Stimulated activated CD8-positive, alpha-beta memory T cell treated with anti-CD3 and anti-CD28 coated beads, Interleukin-12 subunit alpha, Interleukin-12 subunit beta, amount 100 ng/mL, for 4 hours (primary cell): ENCODE results near the gene KLK6.

ENCODE experiments used
- DNase-seq: peaks from one replicate; pipeline ENCODE4 v3.0.0-alpha.2; 2020; ENCODE audit warnings: low read depth

Gene KLK6

DNA sequence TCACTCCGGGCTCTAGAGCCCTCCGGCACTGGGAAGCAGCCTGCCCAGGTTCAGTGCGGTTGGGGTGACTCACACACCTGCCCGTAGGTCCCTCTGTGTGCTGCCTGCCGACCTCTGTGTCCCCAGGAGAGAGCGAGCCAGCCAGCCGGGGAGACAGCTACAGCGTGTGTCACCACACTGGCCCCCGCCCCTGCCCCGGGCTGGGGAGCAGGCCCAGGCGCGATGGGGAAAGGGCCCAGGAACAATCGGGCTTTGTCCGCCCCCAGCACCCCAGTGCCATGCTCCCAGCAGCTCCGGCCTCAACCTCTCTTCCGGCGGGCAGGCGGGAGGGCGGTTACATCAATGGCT lies at the start of gene KLK6:
KLK6 (minus strand) TSS at position 179 of the 348 bp plus-strand sequence. CDS start 1,487 bp downstream, outside the sequence.
- DNase-seq = no peak

DNA sequence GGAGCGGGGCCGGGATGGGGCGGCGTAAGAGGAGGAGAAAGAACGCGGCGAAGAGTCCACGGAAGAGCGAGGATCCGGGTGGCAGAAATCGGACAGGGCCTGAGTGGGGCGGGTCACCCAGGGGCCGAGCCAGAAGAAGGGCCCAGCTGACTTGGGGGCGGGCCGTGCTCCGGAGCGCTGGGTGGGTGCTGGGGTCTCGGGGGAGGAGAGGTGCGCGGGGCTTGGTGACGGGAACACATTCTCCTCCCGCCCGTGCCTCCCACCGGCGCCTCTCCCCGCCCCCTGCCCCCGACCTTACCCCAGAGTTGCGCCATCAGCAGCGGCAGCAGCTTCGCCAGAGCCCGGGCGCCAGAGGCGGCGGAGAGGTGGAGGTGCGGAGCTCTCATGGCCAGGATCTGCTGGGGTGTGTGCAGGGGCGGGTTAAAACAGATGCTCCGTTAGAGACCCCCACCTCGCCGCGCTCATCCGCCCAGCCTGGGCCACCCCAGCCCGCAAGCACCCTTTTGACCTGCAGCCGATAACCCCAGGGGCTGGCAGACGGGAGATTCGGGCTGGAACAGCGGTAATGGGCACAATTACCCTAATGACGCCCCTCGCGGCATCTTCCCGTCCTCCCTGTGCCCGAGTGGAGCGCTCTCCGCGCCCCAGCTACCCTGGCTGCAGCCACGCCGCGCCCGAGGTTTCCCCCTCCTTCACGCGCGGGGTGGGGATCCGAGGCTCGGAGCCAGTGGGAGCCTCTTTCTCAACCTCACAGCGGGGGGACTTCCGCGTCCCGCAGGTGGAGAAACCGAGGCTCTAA lies 49.6 kb upstream of the KLK6 start:
- no peak for DNase-seq

DNA sequence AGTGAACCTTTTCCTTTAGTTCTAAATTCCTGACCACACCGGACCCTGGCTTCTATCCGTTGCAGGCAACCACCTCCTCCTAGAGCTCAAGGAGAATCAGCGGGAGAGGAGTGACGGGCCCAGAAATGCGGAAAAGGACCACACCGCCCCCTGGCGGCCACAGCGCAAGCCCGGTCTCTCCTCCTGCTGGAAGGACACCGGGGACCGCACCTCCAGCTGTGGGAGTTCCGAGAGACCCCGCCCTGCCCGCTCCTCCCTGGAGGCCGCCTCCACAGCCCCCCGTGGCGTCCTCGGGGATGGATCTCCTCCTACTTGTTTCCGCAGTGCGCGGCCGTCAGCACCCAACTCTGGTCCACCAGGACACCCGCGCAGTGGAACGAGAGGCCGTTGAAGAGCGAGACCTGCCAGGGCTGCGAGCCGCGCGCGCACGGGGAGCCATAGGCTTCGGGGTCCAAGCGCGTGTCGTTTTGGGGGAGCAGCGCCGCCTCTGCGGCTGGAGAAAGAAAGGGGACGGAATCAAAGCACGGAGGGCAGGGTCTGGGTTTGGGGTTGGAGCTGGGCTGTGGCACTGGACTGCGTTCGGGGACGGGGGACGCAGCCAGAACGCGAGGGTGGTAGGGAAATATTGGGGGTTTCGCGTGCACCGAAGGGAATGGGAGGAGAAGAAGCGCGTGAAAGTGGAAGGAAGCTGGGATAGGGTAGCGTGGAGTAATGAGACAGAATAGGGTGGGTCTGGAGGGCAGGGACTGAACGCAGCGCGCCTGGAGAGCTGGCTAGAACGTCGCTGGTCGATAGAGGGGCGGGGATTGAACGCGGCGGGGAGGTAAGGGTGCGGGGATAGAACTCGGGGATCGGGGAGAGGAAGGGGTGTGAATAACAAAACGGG lies 47.6 kb upstream of the KLK6 start:
- DNase-seq = no peak

DNA sequence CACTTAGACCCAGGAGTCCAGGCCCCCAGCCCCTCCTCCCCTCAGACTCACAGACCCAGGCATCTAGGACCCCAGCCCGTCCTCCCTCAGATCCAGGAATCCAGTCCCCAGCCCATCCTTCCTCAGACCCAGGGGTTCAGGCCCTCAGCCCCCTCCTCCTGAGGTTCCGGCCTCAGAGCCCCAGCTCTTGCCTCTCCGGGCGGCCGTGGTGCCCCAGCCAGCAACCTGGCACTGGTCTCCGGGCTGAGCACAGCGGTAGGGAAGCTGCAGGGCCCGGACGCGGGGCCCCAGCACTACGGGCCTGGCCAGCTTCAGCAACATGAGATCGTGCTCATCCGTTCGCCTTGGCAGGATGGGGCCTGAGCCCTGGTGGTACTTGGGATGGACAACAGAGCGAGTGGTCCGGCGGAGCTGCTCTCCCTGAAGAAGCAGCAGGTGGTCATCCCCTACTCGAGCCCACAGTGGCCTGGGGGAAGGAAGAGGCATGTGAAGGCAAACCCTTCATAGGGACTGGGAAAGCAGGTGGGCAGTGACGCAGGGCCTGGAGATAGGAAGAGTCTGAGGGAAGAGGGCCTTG lies 46.4 kb upstream of the KLK6 start:
- no peak for DNase-seq

DNA sequence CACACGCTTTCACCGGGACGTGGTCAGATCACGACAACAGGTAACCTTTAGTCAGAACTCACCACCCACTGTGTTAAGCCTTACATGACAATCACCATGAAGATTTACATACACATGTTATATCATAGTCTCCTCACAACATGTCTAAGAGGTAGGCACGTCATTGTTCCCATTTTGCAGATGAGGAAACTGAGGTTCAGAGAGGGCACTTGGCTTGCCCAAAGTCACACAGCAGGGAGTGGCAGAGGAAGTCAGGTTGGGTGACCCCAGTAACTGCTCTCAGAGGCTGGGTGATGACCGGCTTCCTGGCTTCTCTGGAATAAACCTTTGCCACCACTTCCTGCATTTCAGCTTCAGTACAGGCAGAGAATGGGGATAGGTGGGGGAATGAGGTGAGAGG lies 44.9 kb upstream of the KLK6 start:
- no peak for DNase-seq

DNA sequence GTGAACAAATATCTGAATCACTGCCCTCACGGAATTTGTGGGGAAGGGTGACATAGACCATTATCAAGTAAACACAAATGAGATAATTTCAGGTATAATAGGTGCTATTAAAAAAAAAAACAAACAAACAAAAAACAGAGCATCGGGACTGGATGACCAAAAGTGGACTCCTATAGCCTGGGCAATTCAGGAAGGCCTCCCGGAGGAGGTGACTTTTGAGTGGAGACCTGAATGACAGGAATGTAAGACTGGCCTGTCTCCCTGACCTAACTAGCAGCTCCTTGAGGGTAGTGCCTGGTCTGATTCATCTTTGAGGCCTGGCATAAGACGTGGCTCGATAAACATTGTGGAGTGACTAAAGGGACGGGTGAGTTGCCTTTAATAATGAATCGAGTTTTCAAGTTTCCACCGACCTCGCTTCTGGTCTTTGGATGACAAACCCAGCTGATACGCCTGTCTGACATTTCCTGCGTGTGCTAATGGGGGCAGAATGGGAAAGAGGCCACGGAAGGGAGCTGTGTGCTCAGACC lies 43.3 kb upstream of the KLK6 start:
- DNase-seq = no peak

DNA sequence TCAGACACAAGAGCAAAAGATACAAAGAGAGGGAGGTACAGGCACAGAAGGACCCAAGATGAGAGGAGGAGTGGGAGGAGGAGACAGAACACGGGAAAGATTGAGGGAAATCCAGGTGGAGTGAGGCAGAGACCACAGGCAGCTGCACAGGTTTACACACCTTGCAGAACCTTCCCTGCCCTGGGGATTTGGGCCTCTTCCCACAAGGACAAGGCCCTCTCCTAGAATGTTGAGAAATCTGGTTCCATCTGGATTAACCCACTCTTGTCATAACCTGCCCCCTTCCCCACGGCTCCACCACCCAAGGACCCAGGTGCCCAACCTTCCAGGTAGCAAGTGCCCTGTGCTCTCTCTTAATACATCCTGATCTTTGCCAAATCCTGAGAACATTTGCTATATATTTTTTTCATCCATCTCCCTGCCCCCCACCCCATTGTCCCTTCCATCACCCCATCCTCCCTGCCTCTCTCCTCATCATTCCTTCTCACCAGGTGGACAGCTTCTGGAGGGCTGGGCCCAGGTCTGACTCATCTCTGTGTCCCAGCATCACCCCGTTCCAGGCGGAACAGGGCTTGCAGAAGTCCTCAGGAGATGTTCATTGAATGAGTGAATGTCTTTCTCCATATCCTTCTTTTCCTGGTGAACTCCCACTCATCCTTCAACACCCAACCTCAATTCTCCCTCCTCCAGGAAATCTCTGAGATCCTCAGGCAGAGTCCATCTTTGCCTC lies 40.8 kb upstream of the KLK6 start:
- DNase-seq = no peak

DNA sequence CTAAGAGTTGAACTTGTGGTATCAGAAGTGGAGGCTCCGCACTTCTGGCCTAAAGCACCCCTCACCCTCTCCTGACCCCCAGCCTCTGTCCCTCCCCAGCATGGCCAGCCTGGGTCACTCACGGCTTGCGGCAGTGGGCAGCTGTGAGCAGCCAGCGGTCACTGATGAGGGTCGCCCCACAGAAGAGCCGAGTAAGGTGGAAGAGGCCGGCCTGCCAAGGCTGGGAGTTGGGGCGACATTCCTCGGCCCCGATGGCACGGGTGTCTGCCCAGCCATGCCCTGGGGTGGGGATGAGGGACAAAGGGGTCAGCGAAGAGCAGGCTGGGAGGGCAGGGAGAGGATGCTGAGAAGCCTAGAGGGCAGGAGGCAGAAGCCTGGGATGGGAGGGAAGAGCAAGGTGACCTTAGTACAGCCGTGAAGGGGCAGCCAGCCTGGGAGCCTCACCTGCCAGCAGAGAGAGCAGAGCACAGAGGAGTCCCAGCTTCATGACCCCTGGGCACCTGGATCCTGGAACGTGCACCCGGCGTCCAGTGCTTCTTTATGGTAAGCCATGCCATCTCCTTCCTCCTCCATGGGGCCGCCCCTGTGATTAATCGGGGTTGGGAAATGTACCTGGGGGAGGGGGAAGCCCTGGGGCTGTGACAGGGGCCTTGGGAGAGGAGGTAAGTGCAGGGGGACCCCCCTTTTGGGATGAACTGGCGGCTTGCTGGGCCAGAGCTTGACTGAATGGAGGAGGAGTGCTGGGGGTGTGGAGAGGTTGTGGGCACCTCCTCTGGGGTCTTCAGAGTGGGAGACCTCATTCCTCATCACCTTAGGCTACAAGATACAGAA lies 39.9 kb upstream of the KLK6 start:
- no peak for DNase-seq

DNA sequence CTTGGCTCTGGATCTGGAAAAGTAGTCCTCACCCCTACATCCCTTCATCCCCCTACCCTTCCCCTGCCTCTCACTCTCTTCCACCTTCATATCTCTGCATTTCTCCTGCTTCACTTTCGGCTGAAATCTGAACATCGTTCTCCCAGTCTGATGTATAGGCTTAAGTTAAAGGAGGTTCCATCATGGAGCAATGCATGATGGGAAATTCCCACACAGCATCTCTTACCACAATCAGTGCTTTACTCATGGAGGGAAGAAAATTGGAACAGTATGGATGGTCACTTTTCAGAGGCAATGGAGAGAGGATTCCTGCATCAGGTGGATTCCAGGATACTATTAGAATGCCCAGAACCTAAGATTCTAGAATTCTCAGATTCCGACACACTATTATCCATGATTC lies 38.1 kb upstream of the KLK6 start:
- no peak for DNase-seq

DNA sequence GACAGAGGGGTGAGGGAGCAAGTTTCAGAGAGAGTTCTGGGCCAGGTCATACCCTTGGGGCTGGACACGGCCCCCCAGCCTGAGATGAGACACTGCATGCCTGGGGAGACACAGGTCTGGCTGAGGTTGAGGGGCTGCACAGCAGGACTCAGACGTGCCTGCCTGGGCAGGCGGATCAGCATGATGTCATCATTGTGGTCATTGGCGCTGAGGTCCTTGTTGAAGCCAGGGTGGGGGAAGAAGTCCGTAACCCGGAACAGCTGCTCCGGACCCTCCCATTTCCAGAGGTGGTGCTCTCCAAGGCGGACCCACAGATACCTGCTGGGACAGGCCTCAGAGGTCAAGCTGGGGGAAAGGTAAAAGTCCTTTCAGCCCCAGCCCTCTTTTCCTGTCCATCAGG lies 37.0 kb upstream of the KLK6 start:
- DNase-seq = no peak

DNA sequence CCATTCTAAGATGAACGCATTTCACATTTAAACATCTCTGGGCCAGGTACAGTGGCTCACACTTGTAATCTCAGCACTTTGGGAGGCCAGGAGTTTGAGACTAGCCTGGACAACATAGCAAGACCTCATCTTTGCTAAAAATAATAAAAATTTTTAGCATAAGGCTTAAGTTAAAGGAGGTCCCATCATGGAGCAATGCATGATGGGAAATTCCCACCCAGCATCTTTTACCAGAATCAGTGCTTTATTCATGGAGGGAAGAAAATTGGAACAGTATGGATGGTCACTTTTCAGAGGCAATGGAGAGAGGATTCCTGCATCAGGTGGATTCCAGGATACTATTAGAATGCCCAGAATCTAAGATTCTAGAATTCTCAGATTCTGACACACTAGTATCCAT lies 35.9 kb upstream of the KLK6 start:
- DNase-seq = no peak

DNA sequence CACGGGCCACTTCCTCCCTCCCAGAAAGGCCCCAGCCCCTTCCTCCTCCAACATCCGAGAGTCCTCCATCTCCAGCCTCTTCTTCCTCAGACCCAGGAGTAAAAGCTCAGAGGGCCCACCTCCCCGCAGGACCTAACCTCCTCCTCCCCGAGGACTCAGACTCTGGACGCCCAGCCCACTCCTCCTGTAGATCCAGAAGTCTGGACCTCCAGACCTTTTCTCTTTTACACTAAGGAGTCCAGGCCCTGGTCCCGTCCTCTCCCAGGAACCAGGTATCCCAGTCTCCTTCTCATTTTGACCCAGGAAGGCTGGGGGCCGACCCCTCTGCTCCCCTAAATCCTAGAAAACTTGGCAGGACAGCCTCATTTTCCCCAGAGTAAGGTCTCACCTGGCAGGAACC lies 33.9 kb upstream of the KLK6 start:
- no peak for DNase-seq

DNA sequence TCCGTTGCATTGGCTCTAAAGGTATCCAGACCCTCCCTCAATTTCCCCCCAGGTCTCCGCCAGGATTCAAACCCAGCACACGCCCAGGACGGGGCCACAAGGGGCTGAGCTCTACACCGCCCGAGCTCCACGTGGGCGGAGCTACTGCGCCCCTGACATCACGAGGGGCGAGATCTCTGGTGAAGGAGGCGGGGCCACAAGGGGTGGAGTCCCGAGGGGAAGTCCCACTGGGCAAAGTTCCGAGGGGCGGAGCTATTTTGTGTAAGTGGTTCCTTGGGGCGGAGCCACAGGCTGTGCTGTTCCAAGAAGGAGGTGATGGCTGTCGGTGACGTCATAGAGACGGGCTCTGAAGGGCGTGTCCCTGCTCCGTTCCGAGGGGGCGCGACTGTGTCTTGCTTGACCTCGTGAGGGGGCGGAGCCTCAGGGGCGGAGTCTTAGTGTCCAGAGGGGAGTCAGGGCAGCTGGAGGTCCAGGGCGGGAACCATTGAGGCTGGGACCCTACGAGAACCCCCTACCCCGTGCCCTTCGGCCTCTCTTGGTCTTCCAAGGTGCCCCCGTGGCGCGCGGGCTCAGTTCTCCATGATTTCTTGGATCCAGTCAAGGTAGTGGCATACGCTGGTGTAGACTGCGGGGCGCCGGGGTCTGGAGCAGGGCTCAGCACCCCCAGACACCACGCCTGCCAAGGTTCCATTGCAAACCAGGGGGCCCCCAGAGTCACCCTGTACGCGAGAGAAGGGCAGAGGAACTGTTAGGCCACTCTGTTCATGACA lies 33.3 kb upstream of the KLK6 start:
- DNase-seq = no peak

DNA sequence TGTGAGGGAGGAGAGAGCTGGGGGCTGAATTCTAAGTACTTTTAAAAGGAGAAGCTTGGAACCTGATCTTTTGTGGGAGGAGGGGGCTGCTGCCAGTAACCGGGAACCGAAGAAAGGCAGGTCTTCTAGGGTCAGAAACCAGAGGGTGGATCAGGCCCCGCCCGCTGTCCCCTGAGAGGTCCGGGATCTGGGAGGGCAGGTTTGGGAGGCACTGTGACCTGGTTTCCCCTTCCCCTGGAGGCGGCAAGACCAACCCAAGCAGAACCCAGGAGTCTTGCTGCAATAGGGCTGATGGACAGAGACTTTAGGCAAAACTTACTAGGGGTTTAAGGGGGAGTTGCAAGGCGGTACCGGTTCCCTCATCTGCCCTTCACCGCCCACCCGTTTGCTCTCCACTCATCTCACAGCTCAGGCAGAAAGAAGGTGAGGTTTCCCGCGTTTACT lies 32.7 kb upstream of the KLK6 start:
- no peak for DNase-seq

DNA sequence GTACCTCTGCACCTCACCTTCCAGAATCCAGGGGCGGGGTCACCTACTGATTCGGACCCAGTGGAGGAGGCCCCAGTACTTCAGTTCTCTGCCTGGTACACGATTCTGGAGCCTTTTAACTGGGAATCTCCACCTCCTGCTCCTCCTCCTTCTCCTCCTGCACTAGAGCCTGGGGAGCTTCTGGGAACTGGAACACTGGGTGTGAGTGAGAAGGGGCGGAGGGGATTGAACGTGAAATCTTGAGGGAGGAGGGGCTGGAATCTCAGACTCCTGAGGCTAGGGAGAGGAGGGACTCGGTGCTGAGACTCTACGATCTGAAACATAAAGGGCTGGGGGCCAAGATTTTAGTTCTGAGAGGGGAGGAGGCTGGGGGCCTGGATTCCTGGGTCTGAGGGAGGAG lies 32.1 kb upstream of the KLK6 start, which contains the start of gene KLK8:
KLK8 (minus strand) TSS at position 90 of the 400 bp plus-strand sequence. CDS start 437 bp downstream, outside the sequence.
- no peak for DNase-seq

DNA sequence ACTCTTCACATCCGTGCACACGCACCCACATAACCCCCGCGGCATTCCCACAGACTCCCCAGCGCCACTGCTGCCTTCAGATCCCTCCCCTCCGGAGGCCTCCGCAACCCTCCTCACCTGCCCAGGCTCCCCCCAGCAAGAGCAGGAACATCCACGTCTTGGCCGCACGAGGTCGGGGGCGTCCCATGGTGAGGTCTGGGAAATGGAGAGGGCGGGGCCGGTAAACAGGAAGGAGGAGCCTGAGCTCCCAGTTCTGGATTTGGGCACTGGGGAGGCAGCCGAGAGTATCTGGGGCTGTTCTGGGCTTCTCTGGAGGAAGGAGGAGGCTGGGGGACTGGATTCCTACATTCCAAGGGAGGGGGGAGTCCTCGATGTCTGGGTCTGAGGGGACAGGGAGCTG lies 31.6 kb upstream of the KLK6 start:
- DNase-seq = no peak

DNA sequence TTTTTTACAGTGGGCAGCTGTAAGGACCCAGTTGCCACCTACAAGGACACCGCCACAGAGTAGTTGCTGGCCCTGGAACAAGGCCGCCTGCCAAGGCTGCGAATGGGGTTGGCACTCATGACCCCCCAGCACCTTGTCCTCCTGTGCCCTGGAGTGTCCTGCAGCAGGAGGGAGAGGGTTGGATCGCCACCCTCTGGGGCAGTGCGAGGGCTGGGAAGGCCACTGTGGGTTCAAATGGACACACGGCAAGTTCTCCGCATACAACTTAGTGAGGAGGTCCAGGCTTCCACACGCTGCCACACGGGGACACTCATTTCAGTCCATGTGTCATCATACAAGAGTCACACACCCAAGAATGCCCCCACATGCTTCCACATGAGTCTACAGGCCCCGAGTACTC lies 31.0 kb upstream of the KLK6 start:
- no peak for DNase-seq

DNA sequence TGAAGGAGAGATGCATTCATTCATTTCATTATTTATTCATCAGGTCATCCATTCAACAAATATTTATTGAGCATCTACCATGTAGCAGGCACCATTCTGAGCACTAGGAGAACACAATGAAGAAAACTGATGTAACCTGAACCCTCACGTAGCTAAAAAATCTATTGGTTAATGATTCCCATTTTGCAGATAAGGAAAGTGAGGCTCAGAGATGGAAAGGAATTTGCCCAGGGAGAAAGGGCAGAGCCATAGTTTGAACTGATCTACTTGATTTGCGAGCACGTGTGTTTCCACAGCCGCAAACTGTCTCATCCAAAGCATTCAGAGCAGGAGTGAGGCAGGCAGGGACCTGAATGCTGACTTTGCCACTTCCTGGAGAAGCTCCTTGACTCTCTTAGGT lies 29.3 kb upstream of the KLK6 start:
- DNase-seq = no peak

DNA sequence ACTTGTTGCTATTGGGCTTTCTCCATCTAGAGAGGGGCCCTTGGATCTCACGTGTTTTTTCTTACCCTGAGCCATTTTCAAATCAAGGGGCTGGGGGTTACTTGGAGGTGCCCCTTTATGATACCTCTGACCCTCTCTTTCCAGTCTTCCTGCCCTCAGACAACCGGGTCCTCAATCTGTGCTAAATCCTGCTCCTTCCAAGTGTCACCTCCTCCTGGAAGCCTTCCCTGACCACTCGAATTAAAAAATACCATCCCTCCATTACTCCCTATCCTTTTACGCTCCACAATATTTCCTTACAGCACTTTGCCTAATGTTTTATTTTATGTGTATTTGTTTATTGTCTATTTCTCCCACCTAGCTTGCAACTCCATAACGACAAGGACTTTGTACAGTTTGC lies 28.7 kb upstream of the KLK6 start:
- no peak for DNase-seq

DNA sequence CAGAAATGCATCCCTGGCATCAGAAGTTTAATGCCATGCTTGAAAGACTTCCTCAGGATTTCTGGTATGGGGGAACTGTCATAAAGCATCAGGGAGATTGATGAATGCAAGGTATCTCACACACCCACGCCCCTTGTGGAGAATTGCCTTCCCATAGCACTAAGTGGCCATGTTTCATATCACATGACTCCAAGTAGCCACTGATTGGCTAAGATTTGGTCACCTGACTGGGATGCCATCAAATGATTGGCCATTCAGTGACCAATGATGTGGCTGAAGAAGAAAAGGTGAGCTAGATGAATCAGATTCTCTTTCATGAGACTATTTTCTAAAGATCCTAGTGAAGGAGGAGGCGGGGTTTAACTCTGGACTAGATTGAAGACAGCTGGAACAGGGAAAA lies 24.7 kb upstream of the KLK6 start:
- no peak for DNase-seq
